AG04449 (cell line): ENCODE data around the gene PWWP2A.

Experiments used
- CTCF ChIA-PET: fragments of 350-600 bp; formaldehyde crosslinking; extraction: SDS; loops from one replicate; lab custom pipeline; 2021; ENCODE audit warnings: antibody characterized with exemption; lab: Yijun Ruan, JAX
- POLR2A ChIA-PET: fragments of 400-600, 350-600 bp; formaldehyde crosslinking; extraction: SDS; loops from one replicate; lab custom pipeline; 2020; ENCODE audit warnings: antibody characterized with exemption, inconsistent platforms; lab: Yijun Ruan, JAX
- DNase-seq: peaks from one replicate; pipeline ENCODE4 v3.0.0-alpha.2; 2010; ENCODE audit warnings: low read depth, low spot score
- H3K4me3 ChIP-seq: 2 replicates; pipeline ENCODE4 v1.5.1; 2011; ENCODE audit warnings: low read depth, mild to moderate bottlenecking, control low read depth, low read length
- CTCF ChIP-seq: IDR thresholded peaks from one replicate; pipeline ENCODE4 v1.5.1; 2011; ENCODE audit warnings: mild to moderate bottlenecking, moderate library complexity, low read length, control low read depth, inconsistent platforms; ENCODE audit not compliant: insufficient read depth; ENCODE audit errors: missing control alignments

Gene PWWP2A

GRCh38 chr5:160087199-160087598 is 32.1 kb downstream of the PWWP2A start:
- DNase-seq, result no peak
- H3K4me3 ChIP-seq, result no peak overlapping the region
- no peak for TF ChIP-seq CTCF
- ChIA-PET POLR2A (no interaction called here), CTCF (no interaction called here)

DNA sequence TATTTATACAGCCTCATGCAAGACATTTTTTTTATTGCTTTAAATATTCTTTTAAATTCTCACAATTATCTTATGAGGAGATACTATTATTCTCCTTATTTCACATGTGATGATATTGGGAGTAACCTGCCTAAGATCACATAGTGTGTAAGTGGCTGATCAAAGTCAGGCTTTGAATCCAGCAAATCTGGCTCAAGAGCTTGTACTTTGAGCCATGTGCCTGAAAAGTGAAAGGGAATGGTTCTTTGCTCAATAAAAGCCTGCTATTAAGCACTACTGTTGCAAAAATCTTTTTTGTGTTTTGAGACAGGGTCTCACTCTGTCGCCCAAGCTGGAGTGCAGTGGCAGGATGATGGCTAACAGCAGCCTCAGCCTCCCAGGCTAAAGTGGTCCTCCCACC is 35.1 kb downstream of the PWWP2A start:
- ChIA-PET CTCF (interaction anchor here (1.4 to 1.7 kb wide), 3 partner anchors 30 to 263 kb away, joined by 3 to 5 read pairs (median 4); no protein-coding TSS in a partner anchor), POLR2A (no interaction called here)
- no peak overlapping the region for H3K4me3 ChIP-seq
- DNase-seq, result no peak
- no peak for TF ChIP-seq CTCF

DNA sequence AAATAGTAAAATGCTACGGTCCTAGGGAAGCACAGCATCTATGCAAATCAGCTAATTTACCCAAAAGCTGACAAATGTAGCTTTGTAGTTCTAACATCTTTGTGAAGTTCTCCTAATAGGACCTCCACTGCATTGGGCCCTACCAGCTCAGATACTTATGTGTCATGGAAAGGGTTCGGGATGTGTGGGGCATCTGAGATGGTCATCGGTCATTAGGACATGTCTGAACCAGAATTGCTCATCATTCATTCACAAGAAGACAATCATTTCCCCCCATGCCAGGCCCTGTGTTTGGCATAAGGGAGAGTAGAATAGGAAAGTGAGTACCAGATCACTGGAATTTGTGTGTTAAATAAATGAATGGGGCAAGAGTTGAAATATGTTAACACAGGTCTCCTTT is 35.7 kb downstream of the PWWP2A start:
- no peak for TF ChIP-seq CTCF
- ChIA-PET CTCF (interaction anchor here (1.3 to 1.7 kb wide), 5 partner anchors 31 to 639 kb away, joined by 3 to 5 read pairs (median 4); no protein-coding TSS in a partner anchor), POLR2A (interaction anchor here (1.0 kb wide), 1 partner anchor 38 kb away, joined by 4 read pairs; no protein-coding TSS in a partner anchor)
- DNase-seq, result no peak
- peak overlapping the region; percentile 20 for H3K4me3 ChIP-seq

- no peak for TF ChIP-seq CTCF
- peak overlapping the region; percentile 20; the same call in 1 of the 2 replicates for H3K4me3 ChIP-seq
- POLR2A ChIA-PET, result interaction anchor here (0.6 to 1.0 kb wide), 2 partner anchors 37 to 99 kb away, joined by 3 to 4 read pairs; no protein-coding TSS in a partner anchor
- CTCF ChIA-PET, result interaction anchor here (1.3 to 1.7 kb wide), 5 partner anchors 31 to 638 kb away, joined by 3 to 5 read pairs (median 4); no protein-coding TSS in a partner anchor
- DNase-seq, result peak; percentile 53
Observed at GRCh38 chr5:160082614-160083500, 36.4 kb downstream of the PWWP2A start.

DNA sequence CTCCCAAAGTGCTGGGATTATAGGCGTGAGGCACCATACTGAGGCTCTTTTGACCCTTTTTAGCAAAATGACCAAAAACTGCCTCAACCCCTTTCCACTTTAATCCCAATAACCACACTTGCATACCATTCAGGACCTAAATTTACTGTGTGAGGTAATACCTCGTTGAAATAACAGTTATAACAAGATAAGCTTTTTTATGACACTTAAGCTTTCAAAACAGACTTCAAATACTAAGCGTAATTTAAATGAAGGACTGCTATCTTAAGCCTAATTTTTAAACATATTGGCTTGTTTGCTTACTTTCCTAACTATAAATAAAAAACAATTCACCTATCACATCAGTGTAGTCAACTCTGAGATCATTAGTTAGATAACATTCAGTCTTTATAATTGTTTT is 37.8 kb downstream of the PWWP2A start:
- DNase-seq, result no peak
- ChIA-PET POLR2A (interaction anchor here (0.6 kb wide), 1 partner anchor 10 kb away, joined by 4 read pairs; no protein-coding TSS in a partner anchor), CTCF (interaction anchor here (0.6 to 2.9 kb wide), 25 partner anchors 8 to 312 kb away, joined by 3 to 26 read pairs (median 4); no protein-coding TSS in a partner anchor)
- H3K4me3 ChIP-seq, result no peak overlapping the region
- TF ChIP-seq CTCF, result no peak

DNA sequence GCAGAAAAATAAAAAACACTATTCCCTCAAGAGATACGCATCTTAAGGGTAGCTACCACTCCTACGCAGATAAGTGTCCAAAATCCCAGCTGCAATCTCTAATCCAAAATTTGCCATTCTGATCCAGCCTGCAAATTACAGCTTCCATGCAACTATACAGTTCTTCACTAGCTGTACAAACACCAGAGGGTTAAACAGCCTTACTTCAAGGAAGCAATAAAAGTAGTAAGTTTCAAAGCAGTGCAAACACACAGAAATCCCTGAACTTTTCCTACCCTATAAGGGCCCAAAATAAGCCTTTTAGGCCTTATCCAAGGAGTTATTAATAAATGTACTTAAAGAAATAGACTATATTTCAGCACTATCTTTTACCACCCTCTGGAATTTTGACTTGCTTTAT is 39.5 kb downstream of the PWWP2A start:
- POLR2A ChIA-PET, result no interaction called here
- no peak overlapping the region for H3K4me3 ChIP-seq
- no peak for DNase-seq
- TF ChIP-seq CTCF, result no peak
- CTCF ChIA-PET, result interaction anchor here (0.7 to 2.9 kb wide), 9 partner anchors 8 to 269 kb away, joined by 3 to 24 read pairs (median 7); no protein-coding TSS in a partner anchor
